ENCODE data around the gene SLC35F3. TPM values are rescaled to one million over a fixed set of nuclear protein-coding genes. Genes with fewer than 3 reads are reported as not detected.

The SLC35F3 gene
- total RNA-seq, 1 experiment from 2014 or later = 0.94 TPM

DNA sequence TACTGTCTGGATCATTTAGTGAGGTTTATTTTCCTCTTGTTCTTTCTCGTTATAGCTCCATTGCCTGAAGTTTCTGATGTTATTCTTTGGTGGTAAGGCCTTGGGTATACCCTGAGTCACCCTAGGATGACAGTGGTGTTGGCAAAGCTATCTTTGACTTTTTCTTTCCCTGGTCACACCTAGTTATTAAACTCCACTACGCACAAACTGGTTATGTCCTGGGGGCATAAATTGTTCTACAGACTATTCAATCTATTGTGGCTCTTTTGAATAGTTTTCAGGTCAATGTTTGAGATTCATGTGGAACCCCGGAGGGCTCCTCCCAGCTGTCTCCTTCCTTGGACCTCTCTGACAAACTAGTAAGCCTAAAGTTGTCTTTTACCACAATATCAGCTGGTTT is 157.7 kb downstream of the SLC35F3 start (continued):
- TF ChIP-seq, protein P1, sequence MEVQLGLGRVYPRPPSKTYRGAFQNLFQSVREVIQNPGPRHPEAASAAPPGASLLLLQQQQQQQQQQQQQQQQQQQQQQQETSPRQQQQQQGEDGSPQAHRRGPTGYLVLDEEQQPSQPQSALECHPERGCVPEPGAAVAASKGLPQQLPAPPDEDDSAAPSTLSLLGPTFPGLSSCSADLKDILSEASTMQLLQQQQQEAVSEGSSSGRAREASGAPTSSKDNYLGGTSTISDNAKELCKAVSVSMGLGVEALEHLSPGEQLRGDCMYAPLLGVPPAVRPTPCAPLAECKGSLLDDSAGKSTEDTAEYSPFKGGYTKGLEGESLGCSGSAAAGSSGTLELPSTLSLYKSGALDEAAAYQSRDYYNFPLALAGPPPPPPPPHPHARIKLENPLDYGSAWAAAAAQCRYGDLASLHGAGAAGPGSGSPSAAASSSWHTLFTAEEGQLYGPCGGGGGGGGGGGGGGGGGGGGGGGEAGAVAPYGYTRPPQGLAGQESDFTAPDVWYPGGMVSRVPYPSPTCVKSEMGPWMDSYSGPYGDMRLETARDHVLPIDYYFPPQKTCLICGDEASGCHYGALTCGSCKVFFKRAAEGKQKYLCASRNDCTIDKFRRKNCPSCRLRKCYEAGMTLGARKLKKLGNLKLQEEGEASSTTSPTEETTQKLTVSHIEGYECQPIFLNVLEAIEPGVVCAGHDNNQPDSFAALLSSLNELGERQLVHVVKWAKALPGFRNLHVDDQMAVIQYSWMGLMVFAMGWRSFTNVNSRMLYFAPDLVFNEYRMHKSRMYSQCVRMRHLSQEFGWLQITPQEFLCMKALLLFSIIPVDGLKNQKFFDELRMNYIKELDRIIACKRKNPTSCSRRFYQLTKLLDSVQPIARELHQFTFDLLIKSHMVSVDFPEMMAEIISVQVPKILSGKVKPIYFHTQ (CRISPR knock-in tag; IDR thresholded peaks at IDR 0.05) = no peak
- TF ChIP-seq MXD4 (CRISPR knock-in tag; IDR thresholded peaks at IDR 0.05; ENCODE audit: borderline replicate concordance) (no peak), SOX15 (CRISPR knock-in tag; IDR thresholded peaks at IDR 0.05) (no peak)

DNA sequence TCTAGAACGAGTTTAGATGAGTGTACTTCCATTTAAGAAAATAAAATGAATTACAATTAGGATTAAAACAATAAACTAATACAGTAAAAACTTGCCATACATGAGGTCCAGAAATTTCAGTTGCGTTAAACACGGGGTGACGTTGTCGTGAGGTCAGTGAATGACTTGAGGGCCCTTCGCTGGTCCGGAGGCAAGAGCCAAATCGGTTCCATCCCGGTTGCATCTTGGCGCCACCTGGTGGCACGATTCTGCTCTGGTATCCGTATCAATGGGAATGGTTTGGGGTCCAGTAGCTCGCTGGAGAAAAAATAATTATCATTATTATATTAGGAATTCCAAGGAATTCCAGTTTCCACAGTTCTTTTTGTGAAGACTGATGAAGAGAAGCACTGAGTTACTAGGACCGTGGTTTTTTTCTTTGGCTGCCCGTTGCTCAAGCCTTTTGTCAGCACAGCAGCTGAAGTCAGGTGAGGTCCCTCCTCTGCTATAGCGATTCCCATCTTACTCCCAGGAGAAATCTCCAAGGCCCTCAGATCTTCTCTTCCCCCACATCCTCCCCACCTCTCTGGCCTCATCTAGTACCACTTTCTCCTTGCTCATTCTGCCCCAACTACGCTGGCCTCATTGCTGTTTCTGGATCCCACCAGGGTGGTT is 161.4 kb downstream of the SLC35F3 start:
- Mint-ChIP-seq H3K4me1 (no peaks in the 10 kb centered on the region), H3K9me3 (peaks cover 16% of the 10 kb centered on the region), H3K27ac (no peak overlapping the region), H3K36me3 (peaks cover 11% of the 10 kb centered on the region), H3K4me3 (no peak overlapping the region), H3K27me3 (ENCODE audit: low read depth) (no peaks in the 10 kb centered on the region; the same call in 1 of the 2 replicates)
- ChIA-PET CTCF (interaction anchor here (0.6 to 2.5 kb wide), 38 partner anchors 9 to 1037 kb away, joined by 3 to 21 read pairs (median 4); partner anchors contain the start of gene SLC35F3), POLR2A (no interaction called here)
- TF ChIP-seq, protein P2, sequence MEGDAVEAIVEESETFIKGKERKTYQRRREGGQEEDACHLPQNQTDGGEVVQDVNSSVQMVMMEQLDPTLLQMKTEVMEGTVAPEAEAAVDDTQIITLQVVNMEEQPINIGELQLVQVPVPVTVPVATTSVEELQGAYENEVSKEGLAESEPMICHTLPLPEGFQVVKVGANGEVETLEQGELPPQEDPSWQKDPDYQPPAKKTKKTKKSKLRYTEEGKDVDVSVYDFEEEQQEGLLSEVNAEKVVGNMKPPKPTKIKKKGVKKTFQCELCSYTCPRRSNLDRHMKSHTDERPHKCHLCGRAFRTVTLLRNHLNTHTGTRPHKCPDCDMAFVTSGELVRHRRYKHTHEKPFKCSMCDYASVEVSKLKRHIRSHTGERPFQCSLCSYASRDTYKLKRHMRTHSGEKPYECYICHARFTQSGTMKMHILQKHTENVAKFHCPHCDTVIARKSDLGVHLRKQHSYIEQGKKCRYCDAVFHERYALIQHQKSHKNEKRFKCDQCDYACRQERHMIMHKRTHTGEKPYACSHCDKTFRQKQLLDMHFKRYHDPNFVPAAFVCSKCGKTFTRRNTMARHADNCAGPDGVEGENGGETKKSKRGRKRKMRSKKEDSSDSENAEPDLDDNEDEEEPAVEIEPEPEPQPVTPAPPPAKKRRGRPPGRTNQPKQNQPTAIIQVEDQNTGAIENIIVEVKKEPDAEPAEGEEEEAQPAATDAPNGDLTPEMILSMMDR (IDR thresholded peaks at IDR 0.05) = peak; percentile 72
- TF ChIP-seq GRHL2 (CRISPR knock-in tag; IDR thresholded peaks at IDR 0.05; ENCODE audit: insufficient replicate concordance, severe bottlenecking) = no peak
- TF ChIP-seq SP1 (CRISPR knock-in tag; conservative IDR thresholded peaks at IDR 0.05) = no peak
- DNase-seq (ENCODE audit: low spot score) = peak; percentile 90
- ATAC-seq = peak; percentile 91

DNA sequence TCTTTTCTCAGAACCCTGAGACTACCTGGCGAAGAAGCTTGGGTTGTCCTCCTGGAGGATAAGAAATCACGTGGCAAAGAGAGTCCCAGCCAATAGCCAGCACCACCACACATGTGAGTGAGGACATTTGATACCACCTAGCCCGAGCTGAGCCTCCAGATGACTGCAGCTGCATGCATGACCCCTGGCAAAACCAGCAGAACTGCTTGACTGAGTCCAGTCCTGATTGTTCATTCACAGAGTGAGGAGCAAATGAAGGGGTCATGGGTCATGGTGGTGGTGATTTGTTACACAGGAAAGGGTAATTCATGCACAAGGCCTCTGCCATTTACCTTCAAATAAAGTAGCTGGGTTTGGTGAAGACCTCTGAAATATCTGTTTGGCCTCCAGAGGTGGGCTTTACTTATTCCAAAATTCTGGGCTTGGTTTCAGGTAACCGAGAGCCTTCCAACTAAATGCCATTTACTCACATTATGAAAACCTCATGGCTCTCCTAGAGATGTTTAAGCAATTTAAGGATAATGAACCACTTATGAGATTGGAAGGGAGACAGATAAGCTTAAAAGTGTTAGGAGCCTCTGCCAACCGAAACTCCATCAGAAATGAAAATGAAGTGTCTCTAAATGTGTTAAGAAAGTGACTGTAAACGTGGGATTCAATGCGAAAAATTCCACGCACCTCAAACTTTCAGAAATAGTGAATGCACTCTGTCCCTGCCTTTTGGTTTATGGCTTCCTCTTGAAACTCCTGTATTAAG is 163.3 kb downstream of the SLC35F3 start:
- no peaks in the 10 kb centered on the region for H3K9me3 Mint-ChIP-seq
- no peaks in the 10 kb centered on the region for H3K27me3 Mint-ChIP-seq (ENCODE audit: low read depth)
- no peak for ATAC-seq
- CTCF ChIA-PET = interaction anchor here (0.7 to 2.5 kb wide), 5 partner anchors 9 to 675 kb away, joined by 3 to 20 read pairs (median 5); partner anchors contain the start of gene SLC35F3
- no peaks in the 10 kb centered on the region for H3K4me1 Mint-ChIP-seq
- DNase-seq (ENCODE audit: low spot score) = no peak
- no peak overlapping the region for H3K27ac Mint-ChIP-seq
- no peak overlapping the region for H3K4me3 Mint-ChIP-seq
- H3K36me3 Mint-ChIP-seq = no peaks in the 10 kb centered on the region
- POLR2A ChIA-PET = no interaction called here
- TF ChIP-seq, protein P3, sequence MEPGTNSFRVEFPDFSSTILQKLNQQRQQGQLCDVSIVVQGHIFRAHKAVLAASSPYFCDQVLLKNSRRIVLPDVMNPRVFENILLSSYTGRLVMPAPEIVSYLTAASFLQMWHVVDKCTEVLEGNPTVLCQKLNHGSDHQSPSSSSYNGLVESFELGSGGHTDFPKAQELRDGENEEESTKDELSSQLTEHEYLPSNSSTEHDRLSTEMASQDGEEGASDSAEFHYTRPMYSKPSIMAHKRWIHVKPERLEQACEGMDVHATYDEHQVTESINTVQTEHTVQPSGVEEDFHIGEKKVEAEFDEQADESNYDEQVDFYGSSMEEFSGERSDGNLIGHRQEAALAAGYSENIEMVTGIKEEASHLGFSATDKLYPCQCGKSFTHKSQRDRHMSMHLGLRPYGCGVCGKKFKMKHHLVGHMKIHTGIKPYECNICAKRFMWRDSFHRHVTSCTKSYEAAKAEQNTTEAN (CRISPR knock-in tag; IDR thresholded peaks at IDR 0.05) = no peak
- no peak for TF ChIP-seq SMAD3 (CRISPR knock-in tag; IDR thresholded peaks at IDR 0.05; ENCODE audit: borderline replicate concordance)
- TF ChIP-seq, protein P4, sequence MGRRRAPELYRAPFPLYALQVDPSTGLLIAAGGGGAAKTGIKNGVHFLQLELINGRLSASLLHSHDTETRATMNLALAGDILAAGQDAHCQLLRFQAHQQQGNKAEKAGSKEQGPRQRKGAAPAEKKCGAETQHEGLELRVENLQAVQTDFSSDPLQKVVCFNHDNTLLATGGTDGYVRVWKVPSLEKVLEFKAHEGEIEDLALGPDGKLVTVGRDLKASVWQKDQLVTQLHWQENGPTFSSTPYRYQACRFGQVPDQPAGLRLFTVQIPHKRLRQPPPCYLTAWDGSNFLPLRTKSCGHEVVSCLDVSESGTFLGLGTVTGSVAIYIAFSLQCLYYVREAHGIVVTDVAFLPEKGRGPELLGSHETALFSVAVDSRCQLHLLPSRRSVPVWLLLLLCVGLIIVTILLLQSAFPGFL (CRISPR knock-in tag; IDR thresholded peaks at IDR 0.05; ENCODE audit: borderline replicate concordance) = no peak
- no peak for TF ChIP-seq FOXK1 (CRISPR knock-in tag; IDR thresholded peaks at IDR 0.05)
- no peak for TF ChIP-seq NFE2L1 (CRISPR knock-in tag; IDR thresholded peaks at IDR 0.05)
- TF ChIP-seq MXD4 (CRISPR knock-in tag; IDR thresholded peaks at IDR 0.05; ENCODE audit: borderline replicate concordance) = no peak
- no peak for TF ChIP-seq IRF2 (CRISPR knock-in tag; IDR thresholded peaks at IDR 0.05; ENCODE audit: borderline replicate concordance, low read depth)
- TF ChIP-seq ZNF232 (CRISPR knock-in tag; IDR thresholded peaks at IDR 0.05) = no peak
- TF ChIP-seq, protein P5, sequence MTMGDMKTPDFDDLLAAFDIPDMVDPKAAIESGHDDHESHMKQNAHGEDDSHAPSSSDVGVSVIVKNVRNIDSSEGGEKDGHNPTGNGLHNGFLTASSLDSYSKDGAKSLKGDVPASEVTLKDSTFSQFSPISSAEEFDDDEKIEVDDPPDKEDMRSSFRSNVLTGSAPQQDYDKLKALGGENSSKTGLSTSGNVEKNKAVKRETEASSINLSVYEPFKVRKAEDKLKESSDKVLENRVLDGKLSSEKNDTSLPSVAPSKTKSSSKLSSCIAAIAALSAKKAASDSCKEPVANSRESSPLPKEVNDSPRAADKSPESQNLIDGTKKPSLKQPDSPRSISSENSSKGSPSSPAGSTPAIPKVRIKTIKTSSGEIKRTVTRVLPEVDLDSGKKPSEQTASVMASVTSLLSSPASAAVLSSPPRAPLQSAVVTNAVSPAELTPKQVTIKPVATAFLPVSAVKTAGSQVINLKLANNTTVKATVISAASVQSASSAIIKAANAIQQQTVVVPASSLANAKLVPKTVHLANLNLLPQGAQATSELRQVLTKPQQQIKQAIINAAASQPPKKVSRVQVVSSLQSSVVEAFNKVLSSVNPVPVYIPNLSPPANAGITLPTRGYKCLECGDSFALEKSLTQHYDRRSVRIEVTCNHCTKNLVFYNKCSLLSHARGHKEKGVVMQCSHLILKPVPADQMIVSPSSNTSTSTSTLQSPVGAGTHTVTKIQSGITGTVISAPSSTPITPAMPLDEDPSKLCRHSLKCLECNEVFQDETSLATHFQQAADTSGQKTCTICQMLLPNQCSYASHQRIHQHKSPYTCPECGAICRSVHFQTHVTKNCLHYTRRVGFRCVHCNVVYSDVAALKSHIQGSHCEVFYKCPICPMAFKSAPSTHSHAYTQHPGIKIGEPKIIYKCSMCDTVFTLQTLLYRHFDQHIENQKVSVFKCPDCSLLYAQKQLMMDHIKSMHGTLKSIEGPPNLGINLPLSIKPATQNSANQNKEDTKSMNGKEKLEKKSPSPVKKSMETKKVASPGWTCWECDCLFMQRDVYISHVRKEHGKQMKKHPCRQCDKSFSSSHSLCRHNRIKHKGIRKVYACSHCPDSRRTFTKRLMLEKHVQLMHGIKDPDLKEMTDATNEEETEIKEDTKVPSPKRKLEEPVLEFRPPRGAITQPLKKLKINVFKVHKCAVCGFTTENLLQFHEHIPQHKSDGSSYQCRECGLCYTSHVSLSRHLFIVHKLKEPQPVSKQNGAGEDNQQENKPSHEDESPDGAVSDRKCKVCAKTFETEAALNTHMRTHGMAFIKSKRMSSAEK (CRISPR knock-in tag; IDR thresholded peaks at IDR 0.05; ENCODE audit: borderline replicate concordance) = no peak
- no peak for TF ChIP-seq NFATC4 (CRISPR knock-in tag; IDR thresholded peaks at IDR 0.05)
- no peak for TF ChIP-seq RORB (CRISPR knock-in tag; IDR thresholded peaks at IDR 0.05)
